ENCODE results near the gene ABCA1.

The ABCA1 gene

DNA sequence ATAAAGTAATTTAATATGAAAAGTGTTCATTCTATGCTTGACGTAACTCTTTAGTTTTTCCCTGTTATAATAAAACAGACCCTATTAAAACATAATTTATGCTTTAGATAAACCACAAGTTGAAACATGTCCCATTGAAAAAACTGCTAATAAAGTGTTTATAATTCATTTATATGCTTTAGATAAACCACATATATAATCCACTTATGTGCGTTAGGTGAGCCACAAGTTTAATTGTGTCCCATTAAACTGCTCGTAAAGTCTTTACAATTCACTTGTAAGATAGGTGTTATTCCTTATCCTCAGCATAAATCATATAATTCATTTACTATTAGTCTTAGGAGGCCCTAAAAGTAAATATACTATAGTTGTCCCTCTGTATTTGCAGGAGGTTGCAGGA, 160.4 kb downstream of the ABCA1 start:
- H4K20me1 ChIP-seq (ENCODE audit: low read depth, low read length) = no peaks in the 10 kb centered on the region
- H3K79me2 ChIP-seq (ENCODE audit: insufficient read depth, low read length) = no peaks in the 10 kb centered on the region
- H3F3A ChIP-seq (ENCODE audit: insufficient read depth) = peaks cover 5% of the 10 kb centered on the region; the same call in 1 of the 2 replicates
- H3K27ac ChIP-seq (ENCODE audit: low read depth, low read length) = no peak overlapping the region
- no peak overlapping the region for H2AFZ ChIP-seq (ENCODE audit: low read depth, low read length, severe bottlenecking)
- H3K9me2 ChIP-seq (replicated peaks; ENCODE audit: insufficient read depth, low read length) = no peaks in the 10 kb centered on the region
- H3K9ac ChIP-seq (ENCODE audit: low read length) = no peak overlapping the region
- no peak overlapping the region for H3K4me3 ChIP-seq (ENCODE audit: insufficient read depth, low read length, poor library complexity, severe bottlenecking)
- no peaks in the 10 kb centered on the region for H3K36me3 ChIP-seq (ENCODE audit: low read length)
- no peaks in the 10 kb centered on the region for H3K9me3 ChIP-seq (ENCODE audit: insufficient read depth, low read length)
- H3K27me3 ChIP-seq (ENCODE audit: low read length) = no peaks in the 10 kb centered on the region
- H3K4me2 ChIP-seq (ENCODE audit: low read depth, low read length, poor library complexity, severe bottlenecking) = no peak overlapping the region
- TF ChIP-seq EZH2phosphoT487 (conservative IDR thresholded peaks at IDR 0.05; ENCODE audit: low read length) = no peak

- no peak overlapping the region for H2AFZ ChIP-seq (ENCODE audit: low read depth, low read length, severe bottlenecking)
- no peak overlapping the region for H3K9ac ChIP-seq (ENCODE audit: low read length)
- H3K4me3 ChIP-seq (ENCODE audit: insufficient read depth, low read length, poor library complexity, severe bottlenecking) = no peak overlapping the region
- no peaks in the 10 kb centered on the region for H3K36me3 ChIP-seq (ENCODE audit: low read length)
- no peak overlapping the region for H3K4me2 ChIP-seq (ENCODE audit: low read depth, low read length, poor library complexity, severe bottlenecking)
- no peaks in the 10 kb centered on the region for H4K20me1 ChIP-seq (ENCODE audit: low read depth, low read length)
- H3F3A ChIP-seq (ENCODE audit: insufficient read depth) = peaks cover 5% of the 10 kb centered on the region; the same call in 1 of the 2 replicates
- H3K9me3 ChIP-seq (ENCODE audit: insufficient read depth, low read length) = no peaks in the 10 kb centered on the region
- H3K79me2 ChIP-seq (ENCODE audit: insufficient read depth, low read length) = no peaks in the 10 kb centered on the region
- H3K27me3 ChIP-seq (ENCODE audit: low read length) = no peaks in the 10 kb centered on the region
- H3K27ac ChIP-seq (ENCODE audit: low read depth, low read length) = no peak overlapping the region
- TF ChIP-seq, protein P1, sequence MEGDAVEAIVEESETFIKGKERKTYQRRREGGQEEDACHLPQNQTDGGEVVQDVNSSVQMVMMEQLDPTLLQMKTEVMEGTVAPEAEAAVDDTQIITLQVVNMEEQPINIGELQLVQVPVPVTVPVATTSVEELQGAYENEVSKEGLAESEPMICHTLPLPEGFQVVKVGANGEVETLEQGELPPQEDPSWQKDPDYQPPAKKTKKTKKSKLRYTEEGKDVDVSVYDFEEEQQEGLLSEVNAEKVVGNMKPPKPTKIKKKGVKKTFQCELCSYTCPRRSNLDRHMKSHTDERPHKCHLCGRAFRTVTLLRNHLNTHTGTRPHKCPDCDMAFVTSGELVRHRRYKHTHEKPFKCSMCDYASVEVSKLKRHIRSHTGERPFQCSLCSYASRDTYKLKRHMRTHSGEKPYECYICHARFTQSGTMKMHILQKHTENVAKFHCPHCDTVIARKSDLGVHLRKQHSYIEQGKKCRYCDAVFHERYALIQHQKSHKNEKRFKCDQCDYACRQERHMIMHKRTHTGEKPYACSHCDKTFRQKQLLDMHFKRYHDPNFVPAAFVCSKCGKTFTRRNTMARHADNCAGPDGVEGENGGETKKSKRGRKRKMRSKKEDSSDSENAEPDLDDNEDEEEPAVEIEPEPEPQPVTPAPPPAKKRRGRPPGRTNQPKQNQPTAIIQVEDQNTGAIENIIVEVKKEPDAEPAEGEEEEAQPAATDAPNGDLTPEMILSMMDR (IDR thresholded peaks at IDR 0.05; ENCODE audit: insufficient read depth, low read length, poor library complexity, severe bottlenecking) = no peak
- TF ChIP-seq EZH2phosphoT487 (conservative IDR thresholded peaks at IDR 0.05; ENCODE audit: low read length) = no peak
- no peaks in the 10 kb centered on the region for H3K9me2 ChIP-seq (replicated peaks; ENCODE audit: insufficient read depth, low read length)
These were observed 161.9 kb downstream of the ABCA1 start for GRCh38 chr9:104766025-104766424.

GRCh38 chr9:104765138-104765537, 162.8 kb downstream of the ABCA1 start:
- H3F3A ChIP-seq (ENCODE audit: insufficient read depth) = peaks cover 4% of the 10 kb centered on the region; the same call in 1 of the 2 replicates
- no peak overlapping the region for H3K4me3 ChIP-seq (ENCODE audit: insufficient read depth, low read length, poor library complexity, severe bottlenecking)
- no peaks in the 10 kb centered on the region for H3K79me2 ChIP-seq (ENCODE audit: insufficient read depth, low read length)
- H3K36me3 ChIP-seq (ENCODE audit: low read length) = 0 out of 2 replicates have a peak, but pooled peaks cover 3% of the 10 kb centered on the region
- TF ChIP-seq EZH2phosphoT487 (conservative IDR thresholded peaks at IDR 0.05; ENCODE audit: low read length) = no peak
- TF ChIP-seq, protein P1 (IDR thresholded peaks at IDR 0.05; ENCODE audit: insufficient read depth, low read length, poor library complexity, severe bottlenecking) = no peak
- no peaks in the 10 kb centered on the region for H3K27me3 ChIP-seq (ENCODE audit: low read length)
- peak overlapping the region; percentile 37 for H2AFZ ChIP-seq (ENCODE audit: low read depth, low read length, severe bottlenecking)
- no peaks in the 10 kb centered on the region for H3K9me2 ChIP-seq (replicated peaks; ENCODE audit: insufficient read depth, low read length)
- H3K9ac ChIP-seq (ENCODE audit: low read length) = no peak overlapping the region
- H3K9me3 ChIP-seq (ENCODE audit: insufficient read depth, low read length) = no peaks in the 10 kb centered on the region
- H3K27ac ChIP-seq (ENCODE audit: low read depth, low read length) = no peak overlapping the region
- H3K4me2 ChIP-seq (ENCODE audit: low read depth, low read length, poor library complexity, severe bottlenecking) = peak overlapping the region; percentile 18
- H4K20me1 ChIP-seq (ENCODE audit: low read depth, low read length) = no peaks in the 10 kb centered on the region

DNA sequence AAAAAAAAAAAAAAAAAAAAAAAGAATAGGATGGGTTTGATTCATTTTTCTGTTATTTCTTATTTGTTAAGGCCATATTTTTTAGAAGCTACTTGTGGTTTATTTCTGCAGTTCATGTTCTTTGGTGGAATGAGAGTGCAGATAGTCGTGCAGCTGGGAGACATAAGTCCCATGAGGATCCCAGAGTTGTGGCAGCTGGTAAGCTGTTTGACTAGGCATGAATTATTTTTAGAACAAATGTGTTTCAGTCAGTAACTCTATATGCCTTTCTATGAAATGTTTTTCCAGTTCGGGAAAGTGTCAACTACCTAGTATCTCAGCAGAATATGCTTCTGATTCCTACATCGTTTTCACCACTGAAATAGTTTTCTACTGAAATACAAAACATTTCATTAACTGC, 169.0 kb downstream of the ABCA1 start:
- TF ChIP-seq EZH2phosphoT487 (conservative IDR thresholded peaks at IDR 0.05; ENCODE audit: low read length) = no peak
- TF ChIP-seq, protein P1 (IDR thresholded peaks at IDR 0.05; ENCODE audit: insufficient read depth, low read length, poor library complexity, severe bottlenecking) = no peak
- Histone ChIP-seq H3K4me2 (ENCODE audit: low read depth, low read length, poor library complexity, severe bottlenecking) (no peak overlapping the region), H3K27ac (ENCODE audit: low read depth, low read length) (no peak overlapping the region), H3K36me3 (ENCODE audit: low read length) (peaks cover 6% of the 10 kb centered on the region; the same call in 1 of the 2 replicates), H3K79me2 (ENCODE audit: insufficient read depth, low read length) (no peaks in the 10 kb centered on the region), H4K20me1 (ENCODE audit: low read depth, low read length) (no peaks in the 10 kb centered on the region), H3K4me3 (ENCODE audit: insufficient read depth, low read length, poor library complexity, severe bottlenecking) (no peak overlapping the region), H2AFZ (ENCODE audit: low read depth, low read length, severe bottlenecking) (no peak overlapping the region), H3K27me3 (ENCODE audit: low read length) (no peaks in the 10 kb centered on the region), H3K9me2 (replicated peaks; ENCODE audit: insufficient read depth, low read length) (no peaks in the 10 kb centered on the region), H3K9me3 (ENCODE audit: insufficient read depth, low read length) (no peaks in the 10 kb centered on the region), H3K9ac (ENCODE audit: low read length) (no peak overlapping the region), H3F3A (ENCODE audit: insufficient read depth) (no peaks in the 10 kb centered on the region)

All from SU-DHL-6 (cell line).